Neural progenitor cell (in vitro differentiated cells): Measurements from ENCODE around the gene IHH. TPM values are rescaled to one million over a fixed set of nuclear protein-coding genes. Genes with fewer than 3 reads are reported as not detected.

Source experiments
- DNase-seq: peaks from one replicate; pipeline ENCODE4 v3.0.0-alpha.2; 2016; ENCODE audit warnings: low spot score
- H2AFZ ChIP-seq: fragments of 200-600 bp; sonication (generic); replicated peaks from 2 replicates; pipeline ENCODE4 v1.6.1; 2016; ENCODE audit warnings: antibody characterized with exemption
- H3F3A ChIP-seq: fragments of 200-600 bp; sonication (generic); 2 replicates; pipeline ENCODE4 v1.6.1; 2016; ENCODE audit warnings: antibody characterized with exemption, low read depth
- H3K27ac ChIP-seq: fragments of 200-600 bp; sonication (generic); 2 replicates; pipeline ENCODE4 v1.5.1; 2016; ENCODE audit warnings: mild to moderate bottlenecking
- H3K27me3 ChIP-seq: fragments of 200-600 bp; sonication (generic); 2 replicates; pipeline ENCODE4 v1.6.1; 2016; ENCODE audit warnings: mild to moderate bottlenecking, moderate library complexity
- H3K36me3 ChIP-seq: fragments of 200-600 bp; sonication (generic); 2 replicates; pipeline ENCODE4 v1.5.1; 2016
- H3K4me1 ChIP-seq: fragments of 200-600 bp; sonication (generic); 2 replicates; pipeline ENCODE4 v1.6.1; 2016; ENCODE audit warnings: mixed run types
- H3K4me2 ChIP-seq: fragments of 200-600 bp; sonication (generic); 2 replicates; pipeline ENCODE4 v1.6.1; 2016
- H3K4me3 ChIP-seq: fragments of 200-600 bp; sonication (generic); 2 replicates; pipeline ENCODE4 v1.5.1; 2016
- H3K79me2 ChIP-seq: fragments of 200-600 bp; sonication (generic); 2 replicates; pipeline ENCODE4 v1.6.1; 2016; ENCODE audit warnings: low read depth
- H3K9ac ChIP-seq: fragments of 200-600 bp; sonication (generic); 2 replicates; pipeline ENCODE4 v1.6.1; 2016
- H3K9me3 ChIP-seq: fragments of 200-600 bp; sonication (generic); 2 replicates; pipeline ENCODE4 v1.5.1; 2016; ENCODE audit warnings: low read depth
- H4K20me1 ChIP-seq: fragments of 200-600 bp; sonication (generic); 2 replicates; pipeline ENCODE4 v1.6.1; 2016; ENCODE audit warnings: low read depth
- H3K27ac Mint-ChIP-seq: 3 replicates; pipeline ENCODE4 v1.8.0; 2021; ENCODE audit warnings: mixed read lengths
- H3K27me3 Mint-ChIP-seq: 2 replicates; pipeline ENCODE4 v1.8.0; 2022; ENCODE audit warnings: low read depth, mild to moderate bottlenecking, inconsistent platforms, moderate library complexity, mixed read lengths; ENCODE audit not compliant: insufficient read depth
- H3K36me3 Mint-ChIP-seq: 3 replicates; pipeline ENCODE4 v1.8.0; 2021; ENCODE audit warnings: mixed read lengths
- H3K4me1 Mint-ChIP-seq: 3 replicates; pipeline ENCODE4 v1.8.0; 2021; ENCODE audit warnings: mixed read lengths
- H3K4me3 Mint-ChIP-seq: 3 replicates; pipeline ENCODE4 v1.8.0; 2021; ENCODE audit warnings: mild to moderate bottlenecking, moderate library complexity, mixed read lengths
- H3K9me3 Mint-ChIP-seq: 3 replicates; pipeline ENCODE4 v1.8.0; 2020; ENCODE audit warnings: mixed read lengths
- EZH2 ChIP-seq: fragments of 200-600 bp; sonication (generic); IDR thresholded peaks from 2 replicates; pipeline ENCODE4 v1.6.1; 2017; ENCODE audit warnings: antibody characterized with exemption, mild to moderate bottlenecking, moderate library complexity
- EZH2phosphoT487 ChIP-seq: fragments of 200-600 bp; sonication (generic); IDR thresholded peaks from 2 replicates; pipeline ENCODE4 v1.6.1; 2017; ENCODE audit warnings: antibody characterized with exemption
- total RNA-seq: library from RNA; depleted of rRNA; stranded (reverse); fragments of >200 nt; gene quantifications from 2 replicates; pipeline ENCODE4 v1.2.3, GENCODE V29; 2015; ENCODE audit warnings: low replicate concordance
- TF ChIP-seq, protein P1 (sequence below): fragments of 200-600 bp; sonication (generic); IDR thresholded peaks from 2 replicates; pipeline ENCODE4 v1.5.1; 2017; ENCODE audit warnings: antibody characterized with exemption, mild to moderate bottlenecking

The IHH gene
- total RNA-seq, 1 donor from 2014 or later, result not detected

- no peak overlapping the region for H3K27ac ChIP-seq
- H3K9ac ChIP-seq, result no peak overlapping the region
- no peaks in the 10 kb centered on the region for H4K20me1 ChIP-seq
- H3K4me1 ChIP-seq, result peaks cover 10% of the 10 kb centered on the region
- no peaks in the 10 kb centered on the region for H3K79me2 ChIP-seq
- Mint-ChIP-seq H3K36me3 (peaks cover 5% of the 10 kb centered on the region), H3K27ac (no peak overlapping the region), H3K4me1 (peaks cover 16% of the 10 kb centered on the region), H3K9me3 (no peaks in the 10 kb centered on the region), H3K4me3 (no peak overlapping the region), H3K27me3 (no peaks in the 10 kb centered on the region)
- no peak overlapping the region for H3K4me3 ChIP-seq
- H2AFZ ChIP-seq, result no peak overlapping the region
- no peaks in the 10 kb centered on the region for H3F3A ChIP-seq
- no peaks in the 10 kb centered on the region for H3K27me3 ChIP-seq
- no peak for TF ChIP-seq EZH2phosphoT487
- TF ChIP-seq EZH2, result no peak
- TF ChIP-seq, protein P1, sequence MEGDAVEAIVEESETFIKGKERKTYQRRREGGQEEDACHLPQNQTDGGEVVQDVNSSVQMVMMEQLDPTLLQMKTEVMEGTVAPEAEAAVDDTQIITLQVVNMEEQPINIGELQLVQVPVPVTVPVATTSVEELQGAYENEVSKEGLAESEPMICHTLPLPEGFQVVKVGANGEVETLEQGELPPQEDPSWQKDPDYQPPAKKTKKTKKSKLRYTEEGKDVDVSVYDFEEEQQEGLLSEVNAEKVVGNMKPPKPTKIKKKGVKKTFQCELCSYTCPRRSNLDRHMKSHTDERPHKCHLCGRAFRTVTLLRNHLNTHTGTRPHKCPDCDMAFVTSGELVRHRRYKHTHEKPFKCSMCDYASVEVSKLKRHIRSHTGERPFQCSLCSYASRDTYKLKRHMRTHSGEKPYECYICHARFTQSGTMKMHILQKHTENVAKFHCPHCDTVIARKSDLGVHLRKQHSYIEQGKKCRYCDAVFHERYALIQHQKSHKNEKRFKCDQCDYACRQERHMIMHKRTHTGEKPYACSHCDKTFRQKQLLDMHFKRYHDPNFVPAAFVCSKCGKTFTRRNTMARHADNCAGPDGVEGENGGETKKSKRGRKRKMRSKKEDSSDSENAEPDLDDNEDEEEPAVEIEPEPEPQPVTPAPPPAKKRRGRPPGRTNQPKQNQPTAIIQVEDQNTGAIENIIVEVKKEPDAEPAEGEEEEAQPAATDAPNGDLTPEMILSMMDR, result no peak
- DNase-seq, result no peak
- no peaks in the 10 kb centered on the region for H3K36me3 ChIP-seq
- no peak overlapping the region for H3K4me2 ChIP-seq
- no peaks in the 10 kb centered on the region for H3K9me3 ChIP-seq
Observed at GRCh38 chr2:219089330-219089729, 28.6 kb upstream of the IHH start.

DNA sequence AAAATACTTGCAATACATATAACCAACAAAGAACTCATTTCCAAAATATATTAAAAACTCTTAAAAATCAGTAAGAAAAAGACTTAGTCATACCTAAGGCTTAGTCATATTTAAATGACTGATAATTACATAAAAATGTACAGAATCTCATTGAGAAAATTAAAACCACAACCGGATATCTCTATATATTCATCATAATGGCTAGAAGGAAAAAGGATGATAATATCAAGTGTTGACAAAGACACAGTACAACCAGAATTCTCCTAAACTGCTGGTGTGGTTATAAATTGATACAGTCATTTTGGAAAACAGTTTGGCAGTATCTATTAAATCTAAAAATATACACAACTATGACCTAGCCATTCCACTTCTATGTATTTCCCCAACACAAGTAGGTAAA lies 27.1 kb upstream of the IHH start:
- H2AFZ ChIP-seq, result no peak overlapping the region
- no peaks in the 10 kb centered on the region for H4K20me1 ChIP-seq
- no peaks in the 10 kb centered on the region for H3K27me3 ChIP-seq
- H3K4me1 ChIP-seq, result peaks cover 10% of the 10 kb centered on the region
- H3K36me3 Mint-ChIP-seq, result peaks cover 5% of the 10 kb centered on the region
- no peaks in the 10 kb centered on the region for H3F3A ChIP-seq
- no peak overlapping the region for H3K4me3 Mint-ChIP-seq
- no peak overlapping the region for H3K27ac ChIP-seq
- H3K4me2 ChIP-seq, result no peak overlapping the region
- no peaks in the 10 kb centered on the region for H3K79me2 ChIP-seq
- TF ChIP-seq EZH2phosphoT487 (no peak), EZH2 (no peak)
- TF ChIP-seq, protein P1, result no peak
- no peak overlapping the region for H3K9ac ChIP-seq
- no peaks in the 10 kb centered on the region for H3K36me3 ChIP-seq
- H3K4me1 Mint-ChIP-seq, result peaks cover 16% of the 10 kb centered on the region
- no peak overlapping the region for H3K27ac Mint-ChIP-seq
- H3K9me3 ChIP-seq, result no peaks in the 10 kb centered on the region
- H3K4me3 ChIP-seq, result no peak overlapping the region
- DNase-seq, result no peak
- no peaks in the 10 kb centered on the region for H3K9me3 Mint-ChIP-seq
- H3K27me3 Mint-ChIP-seq, result peaks cover 2% of the 10 kb centered on the region

DNA sequence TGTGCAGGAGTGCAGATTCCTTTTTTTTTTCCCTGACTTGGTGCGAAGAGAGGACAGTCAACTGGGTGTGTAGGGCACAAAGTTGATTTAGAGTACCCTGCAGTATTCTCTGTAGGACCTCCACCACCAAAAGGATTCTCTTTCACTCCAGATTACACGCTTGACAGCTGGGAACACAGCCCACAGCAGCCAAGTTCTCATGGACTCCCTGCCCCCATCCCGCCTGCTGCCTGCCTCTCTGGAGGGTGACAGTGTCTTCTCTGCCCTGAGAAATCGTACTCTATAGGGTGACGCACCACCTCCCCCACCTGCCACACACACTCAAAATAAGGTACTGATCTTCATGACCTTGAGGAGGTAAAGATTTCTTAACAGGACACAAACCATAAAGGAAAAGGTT lies 26.6 kb upstream of the IHH start:
- no peak for TF ChIP-seq EZH2
- TF ChIP-seq EZH2phosphoT487, result no peak
- TF ChIP-seq, protein P1, result no peak
- peaks cover 10% of the 10 kb centered on the region for H3K4me1 ChIP-seq
- H4K20me1 ChIP-seq, result no peaks in the 10 kb centered on the region
- no peaks in the 10 kb centered on the region for H3K36me3 ChIP-seq
- no peaks in the 10 kb centered on the region for H3K79me2 ChIP-seq
- no peaks in the 10 kb centered on the region for H3F3A ChIP-seq
- DNase-seq, result peak; percentile 15
- Mint-ChIP-seq H3K9me3 (no peaks in the 10 kb centered on the region), H3K27me3 (peaks cover 2% of the 10 kb centered on the region), H3K4me3 (no peak overlapping the region), H3K4me1 (peaks cover 16% of the 10 kb centered on the region), H3K27ac (no peak overlapping the region), H3K36me3 (peaks cover 5% of the 10 kb centered on the region)
- H3K4me2 ChIP-seq, result no peak overlapping the region
- H3K9me3 ChIP-seq, result no peaks in the 10 kb centered on the region
- H2AFZ ChIP-seq, result no peak overlapping the region
- H3K27ac ChIP-seq, result no peak overlapping the region
- H3K9ac ChIP-seq, result no peak overlapping the region
- H3K4me3 ChIP-seq, result no peak overlapping the region
- H3K27me3 ChIP-seq, result no peaks in the 10 kb centered on the region
